GM18505 (cell line): ENCODE measurements around the gene ABCD2.
"Not testable (repeated sequence)": the region's sequence is repeated elsewhere in the genome, so short reads cannot be mapped to it uniquely, and the experiment has no call there.

Experiments used
- ATAC-seq: cut with Tn5 transposase; IDR thresholded peaks from one replicate; pipeline ENCODE4 v1.9.1; 2021; ENCODE audit not compliant: unreplicated experiment
- POLR2A ChIP-seq: IDR thresholded peaks from 4 replicates; pipeline ENCODE4 v1.6.1; 2011; ENCODE audit warnings: borderline replicate concordance; ENCODE audit not compliant: insufficient read depth, insufficient read length; ENCODE audit errors: extremely low read depth

The ABCD2 gene

GRCh38 chr12:39595928-39596327, 23.7 kb downstream of the ABCD2 start:
- no peak for TF ChIP-seq POLR2A
- no peak for ATAC-seq

DNA sequence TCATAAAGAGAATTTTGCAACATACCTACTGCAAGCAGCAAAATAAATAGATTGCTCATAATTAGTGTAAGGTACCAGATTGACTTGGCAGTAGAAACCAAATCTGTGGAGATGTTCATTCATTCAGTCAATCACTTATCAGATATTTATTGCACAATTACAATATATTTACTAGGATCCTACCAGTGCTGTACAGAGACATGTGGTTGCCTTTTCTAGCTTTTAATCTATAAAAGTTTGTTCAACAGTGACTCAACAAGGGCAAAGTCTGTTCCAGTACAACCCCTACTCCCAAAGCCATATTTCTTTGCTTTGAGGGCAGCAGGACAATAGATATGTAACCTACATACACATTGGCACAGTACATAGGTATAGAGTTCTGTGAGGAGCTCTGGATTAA, 27.3 kb downstream of the ABCD2 start:
- no peak for ATAC-seq
- no peak for TF ChIP-seq POLR2A

- no peak for TF ChIP-seq POLR2A
- ATAC-seq, result no peak
Measured at GRCh38 chr12:39588348-39588747, 31.3 kb downstream of the ABCD2 start.

GRCh38 chr12:39587225-39587624, 32.4 kb downstream of the ABCD2 start:
- no peak for ATAC-seq
- no peak for TF ChIP-seq POLR2A

GRCh38 chr12:39586816-39587215, 32.8 kb downstream of the ABCD2 start:
- no peak for ATAC-seq
- TF ChIP-seq POLR2A, result no peak

- TF ChIP-seq POLR2A, result no peak
- ATAC-seq, result no peak
Measured at GRCh38 chr12:39581592-39581991, 38.0 kb downstream of the ABCD2 start.

DNA sequence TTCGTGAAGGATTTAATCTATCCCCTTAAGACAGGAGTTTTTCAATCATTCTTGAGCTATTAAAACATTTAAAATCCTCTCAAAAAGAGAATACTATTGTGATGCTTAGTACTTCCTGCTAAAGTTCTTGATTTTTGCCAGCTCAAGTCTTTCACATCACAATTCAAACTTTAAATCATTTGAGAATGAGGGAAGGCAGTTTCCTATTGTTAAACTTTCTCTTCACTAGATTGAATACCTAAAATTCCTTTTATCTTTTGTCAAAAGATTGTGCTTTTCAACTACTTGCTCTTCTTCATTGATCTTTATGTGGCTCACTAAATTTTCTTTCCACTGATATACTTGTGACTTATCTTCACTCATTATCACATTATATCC, 44.1 kb downstream of the ABCD2 start:
- no peak for TF ChIP-seq POLR2A

DNA sequence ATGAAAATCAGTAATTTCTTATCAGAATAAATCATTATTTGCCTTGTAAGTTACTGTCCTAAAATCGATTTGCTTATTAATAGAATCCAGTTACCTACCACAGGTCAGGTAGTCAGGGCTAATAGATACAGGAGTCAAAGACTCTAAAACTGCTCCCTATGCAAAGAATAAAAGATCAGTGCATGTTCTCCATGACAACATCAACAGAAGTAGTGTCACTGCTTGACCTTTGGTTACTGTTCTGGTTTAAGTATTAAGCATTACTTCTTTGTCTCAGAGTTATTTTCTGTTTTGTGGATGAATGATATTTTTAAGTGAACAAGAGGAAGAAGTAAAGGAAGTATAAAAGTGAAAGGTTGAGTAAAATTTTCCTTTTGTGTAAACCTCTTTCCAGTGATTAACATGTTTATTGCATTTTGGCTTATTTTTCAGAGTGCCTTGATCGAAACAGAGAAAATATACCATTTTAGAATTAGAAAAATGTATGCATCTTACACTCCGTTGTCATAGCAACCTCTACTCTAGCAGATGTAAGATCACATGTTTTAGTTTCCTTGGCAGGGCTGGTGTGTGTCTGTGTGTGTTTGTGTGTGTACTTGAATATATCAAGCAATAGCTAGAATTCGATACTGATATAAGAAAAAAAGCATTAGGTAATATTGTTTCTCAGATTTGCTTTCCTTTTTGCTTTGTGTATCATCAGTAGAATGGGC, 44.7 kb downstream of the ABCD2 start:
- no peak for ATAC-seq
- TF ChIP-seq POLR2A, result no peak

More for the DNA sequence above, 44.1 kb downstream of the ABCD2 start:
- no peak for ATAC-seq

- no peak for TF ChIP-seq POLR2A
- no peak for ATAC-seq
Measured at GRCh38 chr12:39574378-39574777, 45.2 kb downstream of the ABCD2 start.

- no peak for ATAC-seq
- TF ChIP-seq POLR2A, result no peak
Measured at GRCh38 chr12:39573971-39574370, 45.6 kb downstream of the ABCD2 start.

DNA sequence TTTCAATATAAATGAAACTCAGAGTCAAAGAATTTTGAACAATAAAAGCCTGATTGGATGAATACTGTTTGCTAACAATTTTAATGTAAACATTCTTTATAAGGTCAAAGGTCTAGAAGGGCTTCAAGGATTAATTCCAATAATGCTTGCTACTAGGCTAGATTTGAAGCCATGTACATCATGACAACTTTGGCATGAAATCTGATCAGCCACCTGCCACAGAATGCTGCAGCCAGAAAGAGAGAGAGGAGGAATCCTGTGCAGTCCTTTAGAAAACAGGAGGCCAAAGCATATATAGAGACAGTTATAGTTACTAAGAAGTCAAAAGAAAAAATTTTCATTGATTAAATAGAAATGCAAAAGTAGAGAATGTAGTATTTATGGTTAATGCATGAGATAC, 47.1 kb downstream of the ABCD2 start:
- no peak for ATAC-seq
- no peak for TF ChIP-seq POLR2A

DNA sequence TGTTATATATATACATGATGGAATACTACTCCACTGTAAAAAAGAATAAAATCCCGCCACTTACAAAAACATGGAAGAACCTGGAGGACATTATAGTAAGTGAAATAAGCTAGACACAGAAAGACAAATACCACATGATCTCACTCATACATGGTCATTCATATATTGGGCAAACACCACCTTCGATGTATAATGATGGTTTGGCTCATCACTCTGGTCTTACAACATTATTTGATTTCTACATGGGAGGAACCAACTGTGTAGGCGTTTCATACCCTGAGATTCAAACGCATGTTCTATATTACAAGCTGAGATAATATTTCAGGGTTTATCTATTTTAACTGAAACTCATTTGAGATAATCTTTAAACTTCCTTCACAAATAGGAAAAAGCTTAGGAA, 48.3 kb downstream of the ABCD2 start:
- ATAC-seq, result no peak
- no peak for TF ChIP-seq POLR2A

DNA sequence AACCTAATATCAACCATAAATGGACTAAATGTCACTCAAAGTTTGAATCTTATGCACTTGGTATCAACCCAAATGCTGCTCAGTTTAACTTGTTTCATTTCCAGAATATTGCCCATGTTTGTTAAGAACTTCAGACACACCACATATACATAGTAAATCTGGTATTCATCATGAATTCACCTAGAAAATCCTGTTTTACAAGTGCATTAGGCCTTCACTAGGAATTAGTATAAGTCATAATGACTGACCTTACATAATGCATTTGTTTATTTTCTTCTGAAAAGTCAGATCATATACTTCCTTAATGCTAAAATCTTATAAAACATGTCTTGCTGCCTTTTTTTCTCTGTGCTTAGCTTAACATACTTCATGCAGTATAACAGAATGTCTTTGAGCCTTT, 66.1 kb downstream of the ABCD2 start:
- no peak for TF ChIP-seq POLR2A
- ATAC-seq, result no peak

DNA sequence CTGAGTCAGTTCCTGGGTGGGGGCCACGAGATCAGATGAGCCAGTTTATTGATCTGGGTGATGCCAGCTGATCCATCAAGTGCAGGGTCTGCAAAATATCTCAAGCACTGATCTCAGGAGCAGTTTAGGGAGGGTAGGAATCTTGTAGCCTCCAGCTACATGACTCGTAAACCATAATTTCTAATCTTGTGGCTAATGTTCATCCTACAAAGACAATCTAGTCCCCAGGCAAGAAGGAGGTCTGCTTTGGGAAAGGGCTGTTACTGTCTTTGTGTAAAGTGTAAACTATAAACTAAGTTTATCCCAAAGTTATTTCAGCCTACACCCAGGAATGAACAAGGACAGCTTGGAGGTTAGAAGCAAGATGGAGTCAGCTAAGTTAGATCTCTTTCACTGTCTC, 75.4 kb downstream of the ABCD2 start:
- ATAC-seq, result not testable (repeated sequence)

GRCh38 chr12:39541471-39541870, 78.1 kb downstream of the ABCD2 start:
- TF ChIP-seq POLR2A, result no peak
- no peak for ATAC-seq
